ENCODE results near the gene MGST1.
A peak's percentile ranks its signal among the peaks of the same experiment; 100 is the strongest.
"Not testable (repeated sequence)": the region's sequence is repeated elsewhere in the genome, so short reads cannot be mapped to it uniquely, and the experiment has no call there.

MGST1 gene

GRCh38 chr12:16352481-16352880, 5.0 kb downstream of the MGST1 start:
- DNase-seq (ENCODE audit: low spot score): peak; percentile 25

- no peak for DNase-seq (ENCODE audit: low spot score)
These were observed 11.4 kb downstream of the MGST1 start for GRCh38 chr12:16358878-16359277.

- peak; percentile 49 for DNase-seq (ENCODE audit: low spot score)
These were observed 12.4 kb downstream of the MGST1 start for GRCh38 chr12:16359512-16360491.

- no peak for DNase-seq (ENCODE audit: low spot score)
These were observed 13.8 kb downstream of the MGST1 start for GRCh38 chr12:16361142-16361783.

- no peak for DNase-seq (ENCODE audit: low spot score)
These were observed 15.1 kb downstream of the MGST1 start for GRCh38 chr12:16362550-16362949.

- no peak for DNase-seq (ENCODE audit: low spot score)
These were observed 21.7 kb downstream of the MGST1 start for GRCh38 chr12:16369156-16369555.

- no peak for DNase-seq (ENCODE audit: low spot score)
These were observed 22.7 kb downstream of the MGST1 start for GRCh38 chr12:16370096-16370495.

- DNase-seq (ENCODE audit: low spot score): not testable (repeated sequence)
These were observed 35.3 kb downstream of the MGST1 start for GRCh38 chr12:16382652-16383312.

- no peak for DNase-seq (ENCODE audit: low spot score)
These were observed 37.3 kb downstream of the MGST1 start for GRCh38 chr12:16384732-16385131.

GRCh38 chr12:16385782-16386646, 38.6 kb downstream of the MGST1 start:
- DNase-seq (ENCODE audit: low spot score): peak; percentile 33

- no peak for DNase-seq (ENCODE audit: low spot score)
These were observed 40.5 kb downstream of the MGST1 start for GRCh38 chr12:16387919-16388318.

- peak; percentile 43 for DNase-seq (ENCODE audit: low spot score)
These were observed 42.1 kb downstream of the MGST1 start for GRCh38 chr12:16389594-16389993.

GRCh38 chr12:16392846-16393535, 45.5 kb downstream of the MGST1 start:
- no peak for DNase-seq (ENCODE audit: low spot score)

GRCh38 chr12:16399101-16399500, 51.7 kb downstream of the MGST1 start:
- DNase-seq (ENCODE audit: low spot score): no peak

GRCh38 chr12:16401835-16402234, 54.4 kb downstream of the MGST1 start:
- not testable (repeated sequence) for DNase-seq (ENCODE audit: low spot score)

GRCh38 chr12:16407346-16407745, 59.9 kb downstream of the MGST1 start:
- no peak for DNase-seq (ENCODE audit: low spot score)

Measured in RKO (cell line).